ENCODE results near the gene RBFOX1.

The RBFOX1 gene

GRCh38 chr16:7420079-7420478 is 87.4 kb downstream of the RBFOX1 start:
- Histone ChIP-seq H3K4me1 (ENCODE audit: control insufficient read depth in 2 of 2, insufficient read depth in 1 of 2, low read depth in 1 of 2, low read length in 2 of 2) (peaks cover 0 to 8% of the 10 kb centered on the region in 2 donors), H2AK5ac (ENCODE audit: low read depth, low read length) (no peak overlapping the region), H3K27me3 (ENCODE audit: control insufficient read depth in 3 of 3, insufficient read depth in 3 of 3, low read depth in 1 of 3, low read length in 3 of 3) (no peaks in the 10 kb centered on the region), H3K36me3 (replicated peaks in 1 of 2; ENCODE audit: control insufficient read depth in 2 of 2, insufficient read depth in 2 of 2, low read length in 2 of 2) (no peaks in the 10 kb centered on the region), H2BK15ac (ENCODE audit: low read length) (no peak overlapping the region), H3K4ac (ENCODE audit: low read length) (no peak overlapping the region), H4K91ac (ENCODE audit: low read depth, low read length, poor library complexity) (no peak overlapping the region), H3K79me1 (ENCODE audit: low read depth, low read length) (no peaks in the 10 kb centered on the region), H3K27ac (replicated peaks; ENCODE audit: low read length) (no peak overlapping the region), H3K4me2 (ENCODE audit: insufficient read depth, low read length, poor library complexity, severe bottlenecking) (no peak overlapping the region), H2AFZ (ENCODE audit: low read length) (no peak overlapping the region), H3K18ac (ENCODE audit: low read length) (no peak overlapping the region), H2BK12ac (ENCODE audit: low read length) (no peak overlapping the region), H3K4me3 (ENCODE audit: low read length in 2 of 2) (no peak overlapping the region), H3K14ac (ENCODE audit: low read length) (no peak overlapping the region), H3K23ac (ENCODE audit: low read depth, low read length, poor library complexity) (no peak overlapping the region), H4K8ac (ENCODE audit: low read depth, low read length) (no peak overlapping the region), H3K9ac (ENCODE audit: low read depth, low read length, poor library complexity) (no peak overlapping the region), H2BK120ac (ENCODE audit: low read depth, low read length) (no peak overlapping the region), H3K9me3 (replicated peaks in 1 of 2; ENCODE audit: control insufficient read depth in 2 of 2, insufficient read depth in 1 of 2, low read depth in 1 of 2, low read length in 2 of 2) (no peaks in the 10 kb centered on the region), H2BK5ac (ENCODE audit: low read length) (no peak overlapping the region)
- no peak for DNase-seq (ENCODE audit: low spot score)
- no CpG with 5 or more reads among the region's 6 CpGs for WGBS, 2 donors (ENCODE audit: extremely low coverage in 2 of 2, insufficient read length in 2 of 2, insufficient replicate concordance in 1 of 2)

- Histone ChIP-seq H4K8ac (ENCODE audit: low read depth, low read length) (no peak overlapping the region), H3K9ac (ENCODE audit: low read depth, low read length, poor library complexity) (no peak overlapping the region), H3K9me3 (replicated peaks in 1 of 2; ENCODE audit: control insufficient read depth in 2 of 2, insufficient read depth in 1 of 2, low read depth in 1 of 2, low read length in 2 of 2) (no peaks in the 10 kb centered on the region), H2BK12ac (ENCODE audit: low read length) (no peak overlapping the region), H3K4me2 (ENCODE audit: insufficient read depth, low read length, poor library complexity, severe bottlenecking) (no peak overlapping the region), H3K4me3 (ENCODE audit: low read length in 2 of 2) (no peak overlapping the region), H3K79me1 (ENCODE audit: low read depth, low read length) (no peaks in the 10 kb centered on the region), H3K27ac (replicated peaks; ENCODE audit: low read length) (no peak overlapping the region), H2AFZ (ENCODE audit: low read length) (no peak overlapping the region), H3K4me1 (ENCODE audit: control insufficient read depth in 2 of 2, insufficient read depth in 1 of 2, low read depth in 1 of 2, low read length in 2 of 2) (peaks cover 0 to 8% of the 10 kb centered on the region in 2 donors), H3K27me3 (ENCODE audit: control insufficient read depth in 3 of 3, insufficient read depth in 3 of 3, low read depth in 1 of 3, low read length in 3 of 3) (no peaks in the 10 kb centered on the region), H4K91ac (ENCODE audit: low read depth, low read length, poor library complexity) (no peak overlapping the region), H2BK5ac (ENCODE audit: low read length) (no peak overlapping the region), H3K14ac (ENCODE audit: low read length) (no peak overlapping the region), H3K18ac (ENCODE audit: low read length) (no peak overlapping the region), H2BK120ac (ENCODE audit: low read depth, low read length) (no peak overlapping the region), H2BK15ac (ENCODE audit: low read length) (no peak overlapping the region), H3K23ac (ENCODE audit: low read depth, low read length, poor library complexity) (no peak overlapping the region), H3K4ac (ENCODE audit: low read length) (no peak overlapping the region), H3K36me3 (replicated peaks in 1 of 2; ENCODE audit: control insufficient read depth in 2 of 2, insufficient read depth in 2 of 2, low read length in 2 of 2) (no peaks in the 10 kb centered on the region), H2AK5ac (ENCODE audit: low read depth, low read length) (no peak overlapping the region)
- DNase-seq (ENCODE audit: low spot score) = no peak
- WGBS, 2 donors (ENCODE audit: extremely low coverage in 2 of 2, insufficient read length in 2 of 2, insufficient replicate concordance in 1 of 2) = no CpG with 5 or more reads among the region's 6 CpGs
Observed at GRCh38 chr16:7420843-7421242, 88.2 kb downstream of the RBFOX1 start.

- Histone ChIP-seq H3K27ac (replicated peaks; ENCODE audit: low read length) (no peak overlapping the region), H3K23ac (ENCODE audit: low read depth, low read length, poor library complexity) (no peak overlapping the region), H3K9me3 (replicated peaks in 1 of 2; ENCODE audit: control insufficient read depth in 2 of 2, insufficient read depth in 1 of 2, low read depth in 1 of 2, low read length in 2 of 2) (no peaks in the 10 kb centered on the region), H2BK120ac (ENCODE audit: low read depth, low read length) (no peak overlapping the region), H2AFZ (ENCODE audit: low read length) (no peak overlapping the region), H3K9ac (ENCODE audit: low read depth, low read length, poor library complexity) (no peak overlapping the region), H3K4me3 (ENCODE audit: low read length in 2 of 2) (no peak overlapping the region), H3K18ac (ENCODE audit: low read length) (no peak overlapping the region), H2BK12ac (ENCODE audit: low read length) (no peak overlapping the region), H2BK5ac (ENCODE audit: low read length) (no peak overlapping the region), H3K79me1 (ENCODE audit: low read depth, low read length) (no peaks in the 10 kb centered on the region), H3K4me2 (ENCODE audit: insufficient read depth, low read length, poor library complexity, severe bottlenecking) (no peak overlapping the region), H4K91ac (ENCODE audit: low read depth, low read length, poor library complexity) (no peak overlapping the region), H2AK5ac (ENCODE audit: low read depth, low read length) (no peak overlapping the region), H3K27me3 (ENCODE audit: control insufficient read depth in 3 of 3, insufficient read depth in 3 of 3, low read depth in 1 of 3, low read length in 3 of 3) (no peaks in the 10 kb centered on the region), H3K36me3 (replicated peaks in 1 of 2; ENCODE audit: control insufficient read depth in 2 of 2, insufficient read depth in 2 of 2, low read length in 2 of 2) (no peaks in the 10 kb centered on the region), H2BK15ac (ENCODE audit: low read length) (no peak overlapping the region), H3K4ac (ENCODE audit: low read length) (no peak overlapping the region), H3K14ac (ENCODE audit: low read length) (no peak overlapping the region), H4K8ac (ENCODE audit: low read depth, low read length) (no peak overlapping the region), H3K4me1 (ENCODE audit: control insufficient read depth in 2 of 2, insufficient read depth in 1 of 2, low read depth in 1 of 2, low read length in 2 of 2) (peaks cover 0 to 8% of the 10 kb centered on the region in 2 donors)
- WGBS, 2 donors (ENCODE audit: extremely low coverage in 2 of 2, insufficient read length in 2 of 2, insufficient replicate concordance in 1 of 2) = no CpG with 5 or more reads among the region's 5 CpGs
- no peak for DNase-seq (ENCODE audit: low spot score)
Observed at GRCh38 chr16:7421578-7421977, 88.9 kb downstream of the RBFOX1 start.

GRCh38 chr16:7422036-7422888 is 89.6 kb downstream of the RBFOX1 start:
- Histone ChIP-seq H2AFZ (ENCODE audit: low read length) (no peak overlapping the region), H4K91ac (ENCODE audit: low read depth, low read length, poor library complexity) (no peak overlapping the region)

More at GRCh38 chr16:7422036-7422888, 89.6 kb downstream of the RBFOX1 start:
- no peak overlapping the region for H3K23ac ChIP-seq (ENCODE audit: low read depth, low read length, poor library complexity)
- no peak overlapping the region for H3K18ac ChIP-seq (ENCODE audit: low read length)
- H2BK15ac ChIP-seq (ENCODE audit: low read length) = no peak overlapping the region
- H3K4me3 ChIP-seq (ENCODE audit: low read length in 2 of 2) = no peak overlapping the region
- DNase-seq (ENCODE audit: low spot score) = no peak
- H3K27me3 ChIP-seq (ENCODE audit: control insufficient read depth in 3 of 3, insufficient read depth in 3 of 3, low read depth in 1 of 3, low read length in 3 of 3) = no peaks in the 10 kb centered on the region
- H2AK5ac ChIP-seq (ENCODE audit: low read depth, low read length) = no peak overlapping the region
- H3K14ac ChIP-seq (ENCODE audit: low read length) = no peak overlapping the region
- no peak overlapping the region for H3K27ac ChIP-seq (replicated peaks; ENCODE audit: low read length)
- H3K4ac ChIP-seq (ENCODE audit: low read length) = no peak overlapping the region
- H3K4me2 ChIP-seq (ENCODE audit: insufficient read depth, low read length, poor library complexity, severe bottlenecking) = no peak overlapping the region
- H3K9ac ChIP-seq (ENCODE audit: low read depth, low read length, poor library complexity) = no peak overlapping the region
- WGBS, 2 donors (ENCODE audit: extremely low coverage in 2 of 2, insufficient read length in 2 of 2, insufficient replicate concordance in 1 of 2) = no CpG with 5 or more reads among the region's 21 CpGs
- no peak overlapping the region for H2BK120ac ChIP-seq (ENCODE audit: low read depth, low read length)
- H3K4me1 ChIP-seq (ENCODE audit: control insufficient read depth in 2 of 2, insufficient read depth in 1 of 2, low read depth in 1 of 2, low read length in 2 of 2) = peaks cover 0 to 8% of the 10 kb centered on the region in 2 donors
- H3K36me3 ChIP-seq (replicated peaks in 1 of 2; ENCODE audit: control insufficient read depth in 2 of 2, insufficient read depth in 2 of 2, low read length in 2 of 2) = no peaks in the 10 kb centered on the region
- H2BK12ac ChIP-seq (ENCODE audit: low read length) = no peak overlapping the region
- no peaks in the 10 kb centered on the region for H3K9me3 ChIP-seq (replicated peaks in 1 of 2; ENCODE audit: control insufficient read depth in 2 of 2, insufficient read depth in 1 of 2, low read depth in 1 of 2, low read length in 2 of 2)
- no peak overlapping the region for H2BK5ac ChIP-seq (ENCODE audit: low read length)
- no peak overlapping the region for H4K8ac ChIP-seq (ENCODE audit: low read depth, low read length)
- no peaks in the 10 kb centered on the region for H3K79me1 ChIP-seq (ENCODE audit: low read depth, low read length)
